ENCODE measurements around the gene PDE7B.

DNA sequence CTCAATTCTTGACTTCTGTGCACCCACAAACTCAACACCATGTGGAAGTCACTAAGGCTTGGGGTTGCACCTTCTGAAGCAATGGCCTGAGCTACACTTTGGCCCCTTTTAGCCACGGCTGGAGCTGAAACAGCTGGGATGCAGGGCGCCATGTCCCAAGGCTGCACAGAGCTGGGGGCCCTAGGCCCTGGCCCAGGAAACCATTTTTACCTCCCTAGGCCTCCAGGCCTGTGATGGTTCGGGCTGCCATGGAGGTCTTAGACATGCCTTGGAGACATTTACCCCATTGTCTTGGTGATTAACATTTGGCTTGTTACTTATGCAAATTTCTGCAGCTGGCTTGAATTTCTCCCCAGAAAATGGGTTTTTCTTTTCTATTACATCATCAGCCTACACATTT, 311.8 kb downstream of the PDE7B start:
- TF ChIP-seq, protein P1, sequence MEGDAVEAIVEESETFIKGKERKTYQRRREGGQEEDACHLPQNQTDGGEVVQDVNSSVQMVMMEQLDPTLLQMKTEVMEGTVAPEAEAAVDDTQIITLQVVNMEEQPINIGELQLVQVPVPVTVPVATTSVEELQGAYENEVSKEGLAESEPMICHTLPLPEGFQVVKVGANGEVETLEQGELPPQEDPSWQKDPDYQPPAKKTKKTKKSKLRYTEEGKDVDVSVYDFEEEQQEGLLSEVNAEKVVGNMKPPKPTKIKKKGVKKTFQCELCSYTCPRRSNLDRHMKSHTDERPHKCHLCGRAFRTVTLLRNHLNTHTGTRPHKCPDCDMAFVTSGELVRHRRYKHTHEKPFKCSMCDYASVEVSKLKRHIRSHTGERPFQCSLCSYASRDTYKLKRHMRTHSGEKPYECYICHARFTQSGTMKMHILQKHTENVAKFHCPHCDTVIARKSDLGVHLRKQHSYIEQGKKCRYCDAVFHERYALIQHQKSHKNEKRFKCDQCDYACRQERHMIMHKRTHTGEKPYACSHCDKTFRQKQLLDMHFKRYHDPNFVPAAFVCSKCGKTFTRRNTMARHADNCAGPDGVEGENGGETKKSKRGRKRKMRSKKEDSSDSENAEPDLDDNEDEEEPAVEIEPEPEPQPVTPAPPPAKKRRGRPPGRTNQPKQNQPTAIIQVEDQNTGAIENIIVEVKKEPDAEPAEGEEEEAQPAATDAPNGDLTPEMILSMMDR (IDR thresholded peaks at IDR 0.05), result no peak
- TF ChIP-seq POLR2A (IDR thresholded peaks at IDR 0.05), result no peak

Data from Peyer's patch (tissue), 4 donors.